NOMO-1 treated with dmso at 0.1 percent for 144 hours (cell line): Measurements from ENCODE around the gene AGMO.

Experiments
- DNase-seq: peaks from one replicate; lab custom pipeline; 2025; ENCODE audit not compliant: unreplicated experiment; lab: John Stamatoyannopoulos, UW

Gene AGMO

DNA sequence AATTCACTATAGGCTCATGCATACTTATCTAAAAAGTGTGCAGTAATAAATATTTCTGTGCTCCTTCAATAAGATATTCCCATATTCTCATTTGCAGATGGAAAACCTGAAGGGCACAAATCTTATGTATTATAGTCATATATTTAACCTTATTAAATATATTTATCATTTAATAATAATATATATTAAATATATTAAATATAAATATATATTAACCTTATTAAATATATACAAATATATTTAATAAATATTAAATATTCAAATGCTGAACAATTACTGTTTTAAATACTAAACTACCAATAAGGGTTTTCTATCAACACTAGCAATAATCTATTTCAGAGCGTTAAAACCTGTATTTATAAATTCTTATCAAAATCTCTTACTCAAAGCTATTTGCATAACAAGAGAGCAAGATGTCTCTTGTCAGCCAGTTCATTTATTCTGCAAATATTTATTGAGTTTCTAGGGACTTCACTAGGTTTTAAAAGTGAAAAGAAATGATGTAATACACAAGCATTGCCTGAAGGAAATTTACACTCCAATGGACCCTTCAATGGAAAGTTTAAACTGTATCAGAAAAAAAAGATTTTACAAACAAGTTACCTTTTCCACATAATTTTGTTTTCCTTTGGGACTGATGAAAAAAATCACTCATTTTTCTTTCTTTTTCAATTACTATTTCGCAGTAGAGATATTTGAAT lies 159.2 kb downstream of the AGMO start:
- DNase-seq, result no peak

DNA sequence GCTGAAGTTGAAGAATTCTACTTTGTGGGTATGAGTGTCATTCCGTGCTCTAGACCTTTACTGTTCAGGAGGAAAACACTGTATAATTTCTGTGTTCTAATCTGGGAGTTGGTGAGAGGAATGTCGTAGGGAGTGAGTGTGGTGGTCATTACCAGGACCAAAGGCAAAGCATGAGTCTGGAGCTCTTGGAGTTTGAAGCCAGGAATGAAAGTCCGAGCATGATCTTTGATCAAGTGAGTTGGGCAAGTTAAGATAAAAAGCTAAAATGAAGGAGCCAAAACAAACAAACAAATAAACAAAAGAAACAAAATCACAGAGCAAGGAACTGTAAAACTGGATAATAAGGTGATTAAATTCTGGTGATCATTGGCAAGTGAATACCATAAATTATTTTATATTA lies 161.4 kb downstream of the AGMO start:
- no peak for DNase-seq

DNA sequence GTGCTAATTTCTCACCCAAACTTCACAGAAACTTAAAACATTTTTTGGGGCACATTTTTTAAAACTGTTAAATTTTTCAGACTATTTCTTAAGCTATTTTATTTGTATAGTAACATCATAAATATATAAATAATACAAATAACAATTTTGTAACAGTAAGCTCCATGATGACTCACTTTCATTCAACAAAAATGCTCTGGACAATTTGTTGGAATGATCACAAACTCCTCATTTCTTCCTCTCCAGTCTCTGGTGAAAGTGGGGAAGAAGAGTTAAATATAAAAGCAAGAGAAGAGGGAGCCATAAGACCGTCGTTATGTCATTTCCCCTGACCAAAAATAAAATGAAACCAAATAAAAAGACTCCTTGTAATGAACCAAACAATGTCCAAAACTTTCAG lies 162.4 kb downstream of the AGMO start:
- no peak for DNase-seq

DNA sequence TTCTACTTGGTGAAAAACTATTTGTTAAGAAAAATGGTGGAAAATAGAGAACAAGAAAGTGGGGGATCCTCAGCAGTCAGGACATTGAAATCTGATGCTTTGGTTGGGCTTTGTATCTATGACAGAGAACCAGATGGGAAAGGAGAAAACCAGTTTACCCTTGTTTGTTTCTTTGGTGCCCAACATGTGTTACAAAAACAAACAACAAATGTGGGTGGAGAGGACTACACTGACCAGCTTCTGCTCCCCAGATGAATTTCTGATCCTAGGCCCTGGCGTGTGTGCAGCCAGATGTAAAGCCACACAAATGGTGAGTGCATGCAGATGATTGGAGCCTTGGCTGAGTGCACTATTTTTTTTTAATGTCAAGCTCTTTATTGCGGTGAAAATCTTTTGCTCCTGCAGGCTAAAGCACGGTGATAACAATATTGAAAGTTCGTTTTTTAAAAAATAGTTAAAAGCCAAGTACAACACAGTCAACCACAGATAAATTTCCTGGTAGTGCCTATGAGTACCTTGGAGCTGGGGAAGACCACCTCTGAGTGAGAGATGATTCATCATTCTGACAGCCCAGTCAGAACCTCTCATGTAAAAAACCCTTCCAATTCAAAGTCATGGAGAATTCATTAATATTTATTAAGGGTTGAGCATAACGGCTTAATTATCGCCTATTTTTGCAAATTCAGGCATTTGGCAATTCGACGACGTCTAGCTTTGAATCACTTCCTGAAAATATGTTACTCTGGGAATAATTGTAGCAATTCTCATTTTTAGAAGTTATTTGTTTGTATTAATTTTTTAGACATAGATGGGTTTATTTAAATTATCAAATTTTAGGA lies 163.7 kb downstream of the AGMO start:
- DNase-seq, result no peak

DNA sequence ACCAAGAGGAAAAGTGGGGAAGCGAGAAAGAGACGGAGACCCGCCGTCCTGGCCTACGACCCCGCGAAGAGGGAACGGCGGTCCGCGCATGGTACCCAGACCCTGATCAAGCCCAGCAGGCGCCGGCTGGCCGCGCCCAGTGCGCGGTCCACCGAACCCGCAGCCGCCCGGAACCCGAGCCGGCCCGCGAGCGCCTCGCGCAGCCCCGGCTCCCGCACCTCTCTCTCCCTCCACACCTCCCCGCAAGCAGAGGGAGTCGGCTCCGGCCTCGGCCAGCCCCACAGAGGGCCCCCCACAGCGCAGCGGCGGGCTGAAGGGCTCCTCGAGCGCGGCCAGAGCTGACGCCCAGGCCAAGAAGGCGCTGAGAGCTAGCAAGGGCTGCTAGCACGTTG lies 164.7 kb downstream of the AGMO start:
- no peak for DNase-seq

DNA sequence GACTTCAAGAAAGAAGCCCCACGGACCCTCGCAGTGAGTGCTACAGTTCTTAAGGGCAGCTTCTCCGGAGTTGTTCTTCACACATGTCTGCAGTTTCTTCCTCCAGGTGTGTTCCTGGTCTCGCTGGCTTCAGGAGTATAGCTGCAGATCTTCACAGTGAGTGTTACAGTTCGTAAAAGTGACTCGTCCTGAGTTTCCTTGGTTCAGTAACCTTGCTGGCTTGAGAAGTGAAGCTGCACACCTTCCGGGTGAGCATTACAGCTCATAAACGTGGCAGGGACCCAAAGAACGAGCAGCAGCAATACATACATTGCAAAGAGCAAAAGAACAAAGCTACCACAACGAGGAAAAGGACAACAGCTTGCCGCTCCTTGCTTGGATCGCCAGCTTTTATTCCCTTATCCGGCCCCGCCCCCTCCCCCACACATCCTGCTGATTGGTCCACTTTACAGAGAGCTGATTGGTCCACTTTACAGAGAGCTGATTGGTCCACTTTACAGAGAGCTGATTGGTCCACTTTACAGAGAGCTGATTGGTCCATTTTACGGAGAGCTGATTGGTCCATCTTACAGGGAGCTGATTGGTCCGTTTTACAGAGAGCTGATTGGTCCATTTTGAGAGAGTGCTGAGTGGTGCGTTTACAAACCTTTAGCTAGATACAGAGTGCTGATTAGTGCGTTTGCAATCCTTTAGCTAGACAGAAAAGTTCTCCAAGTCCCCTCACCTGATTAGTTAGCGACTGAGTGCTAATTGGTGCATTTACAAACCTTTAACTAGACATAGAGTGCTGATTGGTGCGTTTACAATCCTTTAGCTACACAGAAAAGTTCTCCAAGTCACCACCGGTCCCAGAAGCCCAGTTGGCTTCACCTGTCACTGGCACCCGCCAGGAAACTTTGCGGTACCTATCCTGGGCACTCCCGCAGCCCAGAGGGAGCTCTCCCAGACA lies 165.3 kb downstream of the AGMO start:
- no peak for DNase-seq

DNA sequence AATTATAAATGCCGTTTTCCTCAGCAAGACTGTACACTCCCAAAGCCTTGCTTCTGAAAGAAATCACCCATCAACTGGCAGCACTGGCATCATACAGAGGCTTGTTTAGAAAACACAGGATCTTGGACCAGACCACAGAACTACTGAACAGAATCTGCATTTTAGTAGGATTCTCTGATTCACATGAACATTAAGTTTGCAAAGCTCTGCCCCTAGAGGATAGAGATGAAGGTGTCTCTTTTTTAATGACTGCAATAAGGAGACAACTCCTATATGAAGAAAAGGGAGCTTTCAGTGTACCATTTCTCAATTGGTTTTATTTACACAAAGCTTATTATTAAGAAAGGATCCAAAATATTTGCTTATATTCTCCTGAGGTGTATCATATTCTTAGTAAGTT lies 172.7 kb downstream of the AGMO start:
- DNase-seq, result no peak

DNA sequence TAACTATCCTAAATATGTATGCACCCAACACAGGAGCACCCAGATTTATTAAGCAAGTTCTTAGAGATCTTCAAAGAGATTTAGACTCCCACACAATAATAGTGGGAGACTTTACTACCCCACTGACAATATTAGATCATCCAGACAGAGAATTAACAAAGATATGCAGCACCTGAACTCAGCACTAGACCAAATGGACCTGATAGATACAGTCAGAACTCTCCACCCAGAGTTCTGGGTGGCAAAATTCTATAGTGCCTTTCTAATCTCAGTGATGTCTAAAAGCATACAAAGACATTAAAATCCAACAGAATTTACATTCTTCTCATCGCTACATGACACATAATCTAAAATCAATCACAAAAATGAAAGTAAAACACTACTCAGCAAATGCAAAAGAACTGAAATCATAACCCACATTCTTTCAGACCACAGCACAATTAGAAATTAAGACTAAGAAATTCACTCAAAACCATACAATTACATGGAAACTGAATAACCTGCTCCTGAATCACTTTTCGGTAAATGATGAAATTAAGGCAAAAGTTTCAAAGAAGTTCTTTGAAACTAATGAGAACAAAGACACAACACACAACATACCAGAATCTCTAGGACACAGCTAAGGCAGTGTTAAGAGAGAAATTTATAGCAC lies 183.2 kb downstream of the AGMO start:
- no peak for DNase-seq

DNA sequence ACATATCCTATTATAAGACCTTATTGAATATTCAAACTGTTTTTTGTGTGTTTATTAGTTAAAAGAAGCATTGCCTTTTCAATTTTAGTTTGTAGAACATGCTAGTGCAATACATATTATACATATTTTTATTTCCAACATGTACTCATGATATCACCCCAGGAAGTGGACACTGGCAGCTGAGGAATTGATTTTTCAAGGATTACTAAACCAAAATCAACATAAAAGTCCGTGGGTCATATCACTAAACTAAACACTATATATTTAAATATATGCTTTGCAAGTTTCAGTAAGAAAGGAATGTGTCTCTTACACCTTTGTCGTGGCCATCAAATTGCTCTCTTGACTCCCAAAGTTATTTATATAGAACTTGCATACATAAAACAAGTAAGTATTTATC lies 185.2 kb downstream of the AGMO start:
- DNase-seq, result no peak

DNA sequence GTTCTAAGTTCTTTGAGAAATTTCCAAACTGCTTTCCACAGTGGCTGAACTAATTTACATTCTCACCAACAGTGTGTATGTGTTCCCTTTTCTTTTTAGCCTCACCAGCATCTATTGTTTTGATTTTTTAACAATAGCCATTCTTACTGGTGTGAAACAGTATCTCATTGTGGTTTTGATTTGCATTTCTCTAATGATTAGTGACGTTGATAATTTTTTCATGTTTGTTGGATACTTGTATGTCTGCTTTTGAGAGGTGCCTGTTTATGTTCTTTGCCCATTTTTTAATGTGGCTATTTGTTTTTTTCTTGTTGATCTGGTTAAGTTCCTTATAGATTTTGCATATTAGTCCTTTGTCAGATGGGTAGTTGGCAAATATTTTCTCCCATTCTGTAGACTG lies 191.4 kb downstream of the AGMO start:
- DNase-seq, result no peak

DNA sequence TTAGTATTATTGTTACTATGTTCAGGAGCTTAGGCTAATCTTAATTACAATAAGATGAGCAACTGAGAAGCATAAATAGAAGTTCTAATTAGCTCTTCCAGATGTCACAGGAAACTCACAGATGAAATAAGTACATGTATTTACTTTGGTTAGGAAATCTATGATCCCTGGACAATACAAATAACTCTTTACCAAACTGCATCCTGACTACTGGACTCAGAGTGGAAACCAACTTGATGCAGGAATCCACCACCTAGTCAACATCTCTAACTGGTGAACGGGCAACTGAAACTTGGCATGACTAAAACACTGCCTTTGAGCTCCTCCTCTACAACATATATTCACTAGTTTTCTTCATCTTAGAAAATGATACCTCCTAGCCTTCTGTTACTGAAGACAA lies 193.2 kb downstream of the AGMO start:
- no peak for DNase-seq

DNA sequence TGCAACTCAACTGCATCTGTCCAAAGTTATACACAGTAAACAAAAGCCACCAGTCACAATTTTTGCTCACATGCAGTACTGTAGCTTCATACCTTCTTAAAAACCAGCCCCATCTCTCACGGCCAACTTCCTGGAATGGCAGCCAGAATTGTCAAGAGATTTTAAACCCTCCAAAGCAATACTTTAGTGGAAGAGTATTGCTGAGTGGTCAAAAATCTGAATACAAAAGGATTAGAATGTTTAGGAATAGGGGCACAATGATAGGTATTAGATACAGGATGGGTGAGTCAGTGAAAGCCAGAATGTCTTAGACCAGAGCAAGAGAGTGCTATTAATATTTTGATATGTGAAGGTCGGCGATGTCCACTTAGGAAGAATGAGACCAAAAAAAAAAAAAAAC lies 193.9 kb downstream of the AGMO start:
- DNase-seq, result no peak

DNA sequence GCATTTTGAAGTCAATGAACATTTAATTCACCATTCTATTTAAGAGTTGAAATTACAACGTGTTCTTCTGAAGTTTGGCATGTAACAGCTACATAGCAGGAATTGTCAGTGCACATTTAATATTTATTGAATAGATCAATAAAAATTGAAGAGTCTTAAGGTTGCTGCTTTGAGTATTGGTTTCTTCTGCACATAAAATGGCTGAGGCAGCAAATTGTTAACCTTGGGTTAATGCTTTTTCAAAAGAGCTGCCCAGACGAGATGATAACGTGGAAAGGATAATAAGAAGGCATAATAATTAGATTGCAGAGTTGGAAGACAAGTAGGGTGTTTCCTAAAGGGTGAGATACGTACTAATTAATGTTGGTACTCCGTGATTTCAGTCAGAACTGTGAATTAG lies 203.7 kb downstream of the AGMO start:
- no peak for DNase-seq

DNA sequence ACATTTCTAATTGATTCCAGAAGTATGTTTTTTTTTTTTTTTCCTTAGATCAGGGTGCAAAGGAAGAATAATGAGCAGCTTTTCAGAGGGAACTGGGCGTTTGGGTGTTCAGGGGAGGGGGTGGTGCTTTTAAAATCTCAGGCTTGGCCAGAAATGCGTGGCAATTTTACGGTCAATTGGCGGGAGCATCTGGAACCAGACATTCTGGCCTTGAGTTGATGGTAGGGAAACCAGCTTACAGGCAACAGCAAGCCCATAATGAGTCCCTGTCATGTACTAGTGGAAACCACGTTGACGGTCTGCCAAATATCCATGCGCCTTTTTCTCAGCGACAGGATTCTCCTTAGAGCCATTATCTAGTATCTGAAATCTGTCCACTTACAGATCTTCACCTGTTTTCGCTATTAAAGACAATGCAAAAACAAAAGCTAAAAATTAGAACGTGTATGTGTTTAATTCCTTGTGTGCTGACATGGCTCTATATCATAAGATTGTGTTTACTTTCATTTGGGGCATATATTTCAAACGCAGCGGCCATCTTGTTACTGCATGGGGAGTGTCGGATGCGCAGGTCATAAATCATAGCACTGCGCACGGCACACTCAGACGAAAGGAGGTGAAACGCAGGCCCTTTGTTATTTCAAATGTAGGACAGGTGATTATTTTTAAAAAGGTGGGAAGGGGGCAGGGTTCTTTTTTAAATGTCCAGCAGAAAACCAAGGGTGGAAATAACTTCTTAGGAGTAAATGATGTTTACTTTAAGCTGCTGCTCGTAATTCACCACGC lies 209.2 kb downstream of the AGMO start:
- no peak for DNase-seq

DNA sequence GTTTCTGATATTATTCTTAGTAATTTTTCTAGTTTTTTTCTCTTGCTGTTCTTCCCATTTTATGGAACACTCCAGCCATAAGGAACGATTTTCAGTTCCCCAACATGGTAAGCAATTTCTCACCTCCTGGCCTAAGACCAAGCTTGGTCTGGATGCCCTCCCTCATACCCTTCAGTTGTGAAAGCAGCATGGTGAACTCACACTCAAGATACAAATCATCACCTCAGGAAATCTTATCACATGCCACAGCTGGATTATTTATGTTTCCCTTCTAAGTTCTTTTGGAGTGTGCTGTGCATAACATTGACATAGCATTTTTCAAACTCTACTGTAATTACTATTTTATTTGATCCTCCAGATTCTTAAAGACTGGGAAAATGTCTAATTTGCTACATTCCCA lies 216.6 kb downstream of the AGMO start:
- no peak for DNase-seq

DNA sequence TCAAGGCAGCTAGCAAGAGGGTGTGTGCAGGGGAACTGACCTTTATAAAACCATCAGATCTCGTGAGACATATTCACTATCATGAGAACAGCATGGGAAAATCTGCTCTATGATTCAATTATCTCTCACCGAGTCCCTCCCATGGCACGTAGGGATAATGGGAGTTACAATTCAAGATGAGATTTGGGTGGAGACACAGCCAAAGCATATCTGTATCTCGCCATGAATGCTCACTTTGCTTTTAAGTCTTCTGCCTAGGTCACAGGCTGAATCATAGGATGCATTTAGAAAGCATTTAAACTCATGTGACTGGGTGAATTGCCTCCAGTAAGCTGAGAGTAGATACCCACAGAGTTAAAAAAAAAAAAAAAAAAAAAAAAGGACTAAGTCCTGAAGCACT lies 220.0 kb downstream of the AGMO start:
- DNase-seq, result no peak

DNA sequence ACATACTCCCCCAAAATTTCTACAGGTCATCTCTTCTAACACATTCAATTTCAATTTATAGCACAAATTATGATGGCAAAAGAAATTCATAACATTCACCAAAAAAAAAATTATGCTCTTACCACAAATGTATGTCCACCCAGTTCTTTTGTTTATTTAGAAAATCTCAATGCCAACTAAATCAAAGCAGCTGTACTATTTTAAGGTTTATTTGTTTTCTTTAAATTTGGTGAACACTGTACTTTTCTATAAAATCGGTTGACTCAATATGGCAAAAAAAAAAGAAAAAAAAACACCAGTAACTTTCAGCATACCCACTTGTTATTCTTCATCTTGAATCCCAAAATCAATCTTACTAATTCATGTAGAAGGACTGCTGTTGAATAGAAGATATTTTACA lies 225.7 kb downstream of the AGMO start:
- DNase-seq, result no peak

DNA sequence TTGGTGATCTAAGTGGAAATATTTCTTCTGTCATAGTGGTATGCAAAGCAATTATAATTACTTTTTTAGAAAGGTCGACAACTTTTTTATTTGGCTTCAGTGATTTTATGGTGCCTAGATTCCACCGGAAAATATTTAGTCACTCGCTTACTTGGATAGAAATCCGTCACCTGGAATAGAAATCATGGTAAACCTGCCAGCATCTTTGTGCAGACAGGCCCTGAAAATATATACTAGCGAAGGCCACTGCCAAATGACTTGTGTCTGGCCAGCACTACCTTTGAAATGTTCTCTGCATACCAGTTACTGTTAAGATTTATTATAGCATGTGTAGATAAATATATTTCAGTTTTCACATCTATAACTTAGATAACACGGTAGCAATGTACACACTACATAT lies 226.4 kb downstream of the AGMO start:
- no peak for DNase-seq

DNA sequence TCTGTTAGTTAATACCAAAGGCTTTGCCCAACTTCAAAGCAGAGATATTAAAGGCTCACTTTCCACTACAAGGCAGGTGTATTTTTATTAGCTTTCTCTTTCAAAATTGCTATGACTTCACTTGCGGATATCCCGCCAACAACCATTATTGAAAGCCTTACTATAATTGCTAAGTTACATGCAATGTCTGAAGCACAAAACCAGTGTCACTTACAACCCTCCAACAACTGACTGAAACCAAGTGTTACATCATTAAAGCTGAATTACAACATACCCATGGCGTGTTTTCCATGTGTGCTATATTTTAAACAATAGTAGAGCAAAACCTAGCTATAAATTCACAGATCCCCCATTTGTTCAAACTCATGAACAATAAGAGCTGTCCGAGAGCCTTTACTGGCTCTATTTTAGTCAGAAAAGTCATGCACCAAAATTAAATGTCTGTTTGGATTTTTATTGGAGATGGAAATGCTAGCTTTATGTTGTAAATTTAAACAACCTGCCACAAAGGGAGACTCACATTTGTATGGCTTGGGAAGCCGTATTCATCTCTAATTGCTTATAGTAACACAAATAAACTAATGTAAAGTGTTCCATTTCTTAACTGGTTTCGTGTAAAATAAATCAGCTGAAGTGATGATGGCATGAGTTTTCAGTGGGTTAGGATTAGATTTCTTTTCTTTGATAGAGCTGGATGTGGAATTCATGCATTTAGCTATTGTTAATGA lies 227.1 kb downstream of the AGMO start:
- peak; percentile 19 for DNase-seq

DNA sequence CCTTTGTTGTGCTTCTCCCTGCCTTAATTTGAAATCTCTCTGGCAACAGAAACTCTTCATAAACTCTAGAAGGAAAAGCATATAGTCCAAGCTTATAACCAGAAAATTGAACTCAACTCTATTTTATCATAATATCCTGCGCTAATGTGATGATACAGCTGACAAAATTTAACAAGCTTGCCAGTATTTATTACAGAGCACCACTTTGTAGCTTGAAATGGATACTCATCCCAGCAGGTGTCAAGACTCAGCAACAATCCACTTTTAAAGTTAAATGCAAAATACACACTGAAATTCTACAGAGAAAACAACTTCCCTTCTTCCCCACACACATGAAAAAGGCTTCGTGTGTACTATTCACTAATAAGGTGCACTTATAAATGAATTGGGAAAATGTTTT lies 228.9 kb downstream of the AGMO start:
- no peak for DNase-seq
